Effector memory CD4-positive, alpha-beta T cell (primary cell): Measurements from ENCODE around the gene C16orf92.

Source experiments
- DNase-seq, 3 donors: peaks; one replicate each; pipeline ENCODE4 v3.0.0-alpha.2; 2020
- H3K27ac ChIP-seq: 2 replicates; pipeline ENCODE4 v1.7.0; 2013; ENCODE audit warnings: mild to moderate bottlenecking, low read length, moderate library complexity; ENCODE audit not compliant: insufficient read depth, poor library complexity, severe bottlenecking
- H3K27me3 ChIP-seq: replicated peaks from 2 replicates; pipeline ENCODE4 v1.7.0; 2013; ENCODE audit warnings: mild to moderate bottlenecking, low read length; ENCODE audit not compliant: insufficient read depth, control insufficient read depth, poor library complexity, severe bottlenecking
- H3K36me3 ChIP-seq: 2 replicates; pipeline ENCODE4 v1.7.0; 2013; ENCODE audit warnings: mild to moderate bottlenecking, low read length, moderate library complexity; ENCODE audit not compliant: control insufficient read depth, insufficient read depth
- H3K4me1 ChIP-seq: 2 replicates; pipeline ENCODE4 v1.7.0; 2013; ENCODE audit warnings: low read length, mild to moderate bottlenecking; ENCODE audit not compliant: control insufficient read depth, insufficient read depth, poor library complexity, severe bottlenecking
- H3K4me3 ChIP-seq: 2 replicates; pipeline ENCODE4 v1.7.0; 2013; ENCODE audit warnings: low read length, low read depth, mild to moderate bottlenecking; ENCODE audit not compliant: insufficient read depth, poor library complexity, severe bottlenecking
- H3K9me3 ChIP-seq: 2 replicates; pipeline ENCODE4 v1.7.0; 2013; ENCODE audit warnings: mild to moderate bottlenecking, low read length, moderate library complexity; ENCODE audit not compliant: control insufficient read depth

The C16orf92 gene

DNA sequence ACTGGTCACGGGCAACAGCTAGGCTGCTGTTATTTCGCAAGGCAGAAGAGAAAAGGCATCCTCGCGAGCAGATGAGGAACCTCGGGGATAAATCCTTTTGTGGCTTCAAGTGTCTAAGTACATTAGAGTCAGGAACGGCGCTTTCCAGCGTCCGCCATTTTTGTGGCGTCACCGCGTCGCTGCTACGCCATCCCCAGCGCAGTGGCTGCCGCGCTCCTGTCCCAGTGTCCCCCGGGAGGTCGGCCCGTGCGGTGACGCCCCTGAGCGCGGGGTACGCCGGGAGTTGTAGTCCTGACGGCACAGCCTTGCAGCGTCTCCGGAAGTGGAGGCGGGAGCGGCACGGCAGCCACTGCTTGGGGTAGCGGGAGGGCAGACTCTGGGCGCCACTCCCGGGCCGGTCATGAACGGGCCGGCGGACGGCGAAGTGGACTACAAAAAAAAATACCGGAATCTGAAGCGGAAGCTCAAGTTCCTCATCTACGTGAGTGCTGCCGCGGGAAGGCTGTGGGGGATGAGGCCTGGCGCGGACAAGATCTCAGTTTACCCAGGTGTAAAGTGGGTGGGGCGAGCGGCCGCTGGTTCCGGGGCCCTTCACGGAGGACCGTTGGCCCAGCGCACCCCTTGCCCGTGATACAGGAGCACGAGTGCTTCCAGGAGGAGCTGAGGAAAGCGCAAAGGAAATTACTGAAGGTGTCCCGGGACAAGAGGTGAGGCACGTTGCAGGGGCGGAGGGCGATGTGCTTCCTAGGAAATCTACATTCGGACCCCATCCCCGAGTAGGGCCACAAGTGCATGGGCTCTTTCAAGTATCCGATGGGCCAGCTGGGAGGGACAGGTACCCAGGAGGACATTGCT, 26.9 kb upstream of the C16orf92 start, which contains the start of gene INO80E:
Gene INO80E (plus strand): TSS at position 331 of the 855 bp plus-strand sequence. CDS start 70 bp downstream, at position 401.
- peak; percentile 95 to 99 (median 98) for DNase-seq
- H3K27ac ChIP-seq, result peak within 1 kb of the TSS; percentile 99
- peaks cover 36% of the 10 kb centered on the region for H3K36me3 ChIP-seq
- no peaks in the 10 kb centered on the region for H3K9me3 ChIP-seq
- peak within 1 kb of the TSS; percentile 96 for H3K4me3 ChIP-seq
- peaks cover 17% of the 10 kb centered on the region for H3K4me1 ChIP-seq
- no peaks in the 10 kb centered on the region for H3K27me3 ChIP-seq

DNA sequence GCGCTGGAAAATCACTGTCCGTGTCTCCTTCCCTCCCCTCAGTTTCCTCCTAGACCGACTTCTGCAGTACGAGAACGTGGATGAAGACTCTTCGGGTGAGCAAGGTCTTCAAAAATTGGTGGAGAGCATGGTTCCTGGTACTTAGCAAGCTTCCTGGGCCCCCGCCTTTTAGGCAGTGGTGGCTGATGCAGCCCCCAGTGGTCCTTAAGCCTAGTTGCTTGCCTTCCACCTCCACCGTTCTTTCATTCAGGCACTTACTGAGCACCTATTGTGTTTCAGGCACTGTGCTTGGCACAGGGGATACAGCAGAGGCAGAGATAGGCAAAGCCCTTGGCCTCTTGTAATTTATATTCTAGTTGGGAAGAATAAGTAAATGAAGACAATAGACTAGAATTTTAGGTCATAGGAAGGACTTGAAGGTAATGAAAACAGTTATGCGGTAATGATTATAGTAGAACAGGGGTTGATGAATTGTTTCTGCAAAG, 26.2 kb upstream of the C16orf92 start:
- DNase-seq, result no peak
- Histone ChIP-seq H3K27me3 (no peaks in the 10 kb centered on the region), H3K4me1 (peaks cover 17% of the 10 kb centered on the region), H3K36me3 (peaks cover 32% of the 10 kb centered on the region), H3K27ac (peak overlapping the region; percentile 99), H3K9me3 (no peaks in the 10 kb centered on the region), H3K4me3 (peak overlapping the region; percentile 96)

DNA sequence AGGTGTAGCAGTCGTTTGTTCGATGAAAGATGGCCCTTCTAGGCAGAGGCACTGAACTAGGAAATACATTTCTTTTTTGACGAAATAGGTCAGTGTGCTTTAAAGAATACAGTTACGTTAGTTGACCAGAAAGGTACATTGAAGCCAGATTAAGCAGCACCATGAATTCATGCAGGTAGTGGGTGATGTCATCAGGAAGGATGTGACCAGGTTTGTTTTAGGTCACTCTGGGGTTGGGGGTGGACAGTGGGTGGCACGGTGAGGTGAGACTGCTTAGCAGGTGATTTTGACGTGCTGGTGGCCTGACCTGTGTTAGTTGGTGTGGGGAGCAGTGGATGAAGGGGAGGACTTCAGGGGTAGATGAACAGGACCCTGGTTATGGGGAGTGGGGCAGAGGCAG, 23.4 kb upstream of the C16orf92 start:
- no peak for DNase-seq
- peaks cover 14% of the 10 kb centered on the region for H3K4me1 ChIP-seq
- no peaks in the 10 kb centered on the region for H3K27me3 ChIP-seq
- H3K4me3 ChIP-seq, result no peak overlapping the region
- no peaks in the 10 kb centered on the region for H3K9me3 ChIP-seq
- no peak overlapping the region for H3K27ac ChIP-seq
- peaks cover 16% of the 10 kb centered on the region for H3K36me3 ChIP-seq

DNA sequence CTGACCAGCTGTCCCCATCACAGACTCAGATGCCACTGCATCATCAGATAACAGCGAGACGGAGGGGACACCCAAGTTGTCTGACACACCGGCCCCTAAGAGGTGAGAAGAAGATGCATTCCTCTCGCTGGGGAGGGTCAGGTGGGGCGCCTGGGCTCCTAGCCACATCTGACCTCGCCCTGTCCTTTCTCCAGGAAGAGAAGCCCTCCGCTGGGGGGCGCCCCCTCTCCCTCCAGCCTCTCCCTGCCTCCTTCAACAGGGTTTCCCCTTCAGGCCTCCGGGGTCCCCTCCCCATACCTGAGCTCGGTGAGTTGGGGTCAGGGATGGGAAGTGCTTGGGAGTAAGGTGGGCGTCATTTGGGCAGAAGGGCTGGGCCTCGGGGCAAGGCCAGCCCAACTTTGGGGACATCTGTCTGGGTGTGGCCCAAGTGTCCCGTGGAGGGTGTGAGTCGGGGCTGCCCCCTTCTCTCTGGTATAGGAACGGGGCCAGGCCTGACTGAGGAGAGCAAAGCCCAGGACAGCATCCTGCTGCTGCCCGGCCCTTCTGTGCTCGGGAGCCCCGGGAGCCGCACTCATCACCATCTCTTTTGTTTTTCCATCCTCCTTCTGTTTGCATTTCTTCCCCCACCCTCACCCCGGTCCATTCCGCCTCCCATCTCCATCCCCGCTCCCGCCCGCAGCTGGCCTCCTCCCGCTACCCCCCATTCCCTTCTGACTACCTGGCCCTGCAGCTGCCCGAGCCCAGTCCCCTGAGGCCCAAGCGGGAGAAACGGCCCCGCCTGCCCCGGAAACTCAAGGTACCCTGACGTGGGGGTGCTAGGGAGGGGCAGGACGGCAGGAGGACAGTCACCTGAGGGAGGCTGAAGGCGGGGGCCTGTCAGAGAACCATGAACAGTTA, 22.0 kb upstream of the C16orf92 start:
- H3K36me3 ChIP-seq, result peaks cover 12% of the 10 kb centered on the region
- DNase-seq, result no peak
- H3K4me1 ChIP-seq, result peaks cover 8% of the 10 kb centered on the region
- H3K27me3 ChIP-seq, result no peaks in the 10 kb centered on the region
- H3K4me3 ChIP-seq, result no peak overlapping the region
- no peaks in the 10 kb centered on the region for H3K9me3 ChIP-seq
- no peak overlapping the region for H3K27ac ChIP-seq

DNA sequence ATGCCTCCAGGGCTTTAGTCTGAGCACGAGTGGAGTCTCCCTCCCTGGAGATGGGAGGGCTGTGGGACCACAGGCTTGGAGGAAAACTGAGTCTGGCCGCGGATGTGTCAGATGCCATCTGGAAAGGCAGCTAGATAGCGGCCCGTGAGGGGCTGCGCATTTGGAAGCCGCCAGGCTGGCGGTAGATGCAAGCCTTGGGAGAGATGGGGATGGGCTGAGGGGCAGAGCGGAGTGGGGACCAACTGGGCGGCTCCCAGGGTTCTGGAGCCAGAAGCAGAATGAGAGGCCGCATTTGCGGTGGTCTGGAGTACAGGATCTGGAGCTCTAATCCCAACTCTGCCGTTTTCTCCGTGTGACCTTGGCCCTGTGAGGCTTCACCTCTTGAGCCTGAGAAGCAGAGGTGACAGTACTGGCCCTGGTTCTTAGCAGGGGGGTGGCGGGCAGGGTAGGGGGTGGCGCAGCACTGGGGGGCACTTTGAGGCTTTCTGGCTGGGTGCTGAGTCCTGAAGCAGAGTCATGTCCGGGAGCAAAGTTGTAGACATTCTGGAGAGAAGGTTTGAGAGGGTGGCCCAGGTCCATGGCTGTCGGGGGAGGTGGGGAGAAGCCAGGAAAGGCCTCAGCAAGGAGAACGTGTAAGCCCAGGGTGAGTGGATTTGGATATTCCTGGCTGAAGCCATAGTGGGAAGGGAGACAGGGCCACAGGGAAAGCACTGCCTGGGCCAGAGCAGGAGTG, 20.2 kb upstream of the C16orf92 start:
- Histone ChIP-seq H3K4me1 (no peaks in the 10 kb centered on the region), H3K27ac (no peak overlapping the region), H3K9me3 (no peaks in the 10 kb centered on the region), H3K27me3 (no peaks in the 10 kb centered on the region), H3K4me3 (no peak overlapping the region), H3K36me3 (peaks cover 12% of the 10 kb centered on the region)
- DNase-seq, result no peak

DNA sequence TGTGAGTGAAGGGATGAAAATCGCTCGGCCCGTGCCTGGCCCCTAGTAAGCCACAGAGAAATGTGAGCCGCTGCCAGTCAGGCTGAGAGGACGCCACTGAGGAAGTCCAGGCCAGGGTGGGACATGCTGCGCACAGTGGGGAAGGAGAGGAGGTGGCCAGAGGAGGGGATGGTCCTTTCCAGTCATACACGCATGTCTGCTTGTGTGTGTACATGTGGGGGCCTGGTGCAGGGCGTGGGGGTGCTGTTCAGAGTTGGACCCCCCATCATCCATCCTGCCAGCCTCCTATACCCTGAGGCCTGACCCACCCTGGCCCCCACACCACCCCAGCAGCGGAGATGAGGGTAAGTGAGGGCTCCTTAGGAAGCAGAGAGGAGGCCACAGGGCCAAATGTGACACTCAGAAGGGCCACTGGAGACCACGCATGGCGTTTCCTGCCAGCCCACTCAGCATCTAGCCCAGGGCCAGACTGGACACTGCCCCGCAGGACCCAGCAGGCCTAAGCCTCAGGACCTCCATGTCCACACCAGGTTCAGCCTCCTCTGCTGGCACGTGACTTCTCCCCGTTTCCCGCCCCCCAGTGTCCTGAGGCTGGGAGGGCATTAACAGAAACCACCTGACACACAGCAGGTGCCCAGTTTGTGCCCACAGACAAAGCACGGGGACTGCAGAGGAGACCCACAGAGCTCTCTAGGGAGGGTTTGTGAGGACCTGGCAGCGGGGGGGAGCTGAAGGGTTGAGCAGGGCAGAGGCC, 19.2 kb upstream of the C16orf92 start:
- peaks cover 12% of the 10 kb centered on the region for H3K36me3 ChIP-seq
- no peaks in the 10 kb centered on the region for H3K9me3 ChIP-seq
- no peaks in the 10 kb centered on the region for H3K4me1 ChIP-seq
- H3K4me3 ChIP-seq, result no peak overlapping the region
- H3K27me3 ChIP-seq, result no peaks in the 10 kb centered on the region
- no peak overlapping the region for H3K27ac ChIP-seq
- DNase-seq, result no peak

DNA sequence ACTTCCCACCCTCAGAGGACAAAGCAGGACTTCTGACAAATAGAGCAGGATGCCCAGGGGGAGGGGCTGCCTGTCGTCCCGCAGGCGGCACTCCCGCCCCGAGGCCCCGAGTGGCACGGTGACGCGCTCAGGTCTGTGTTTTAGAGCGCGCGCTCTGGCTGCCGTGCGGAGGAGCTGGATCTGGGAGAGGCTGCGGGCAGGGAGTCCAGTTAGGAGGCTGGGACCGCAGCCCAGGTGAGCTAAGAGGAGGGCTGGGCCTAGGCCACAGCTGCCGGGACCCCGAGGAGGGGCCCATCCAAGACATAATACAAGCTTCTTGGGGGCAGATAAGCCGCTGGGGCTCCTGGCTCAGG, 18.6 kb upstream of the C16orf92 start:
- Histone ChIP-seq H3K27me3 (no peaks in the 10 kb centered on the region), H3K9me3 (no peaks in the 10 kb centered on the region), H3K27ac (no peak overlapping the region), H3K36me3 (peaks cover 10% of the 10 kb centered on the region), H3K4me3 (no peak overlapping the region), H3K4me1 (no peaks in the 10 kb centered on the region)
- DNase-seq, result no peak

DNA sequence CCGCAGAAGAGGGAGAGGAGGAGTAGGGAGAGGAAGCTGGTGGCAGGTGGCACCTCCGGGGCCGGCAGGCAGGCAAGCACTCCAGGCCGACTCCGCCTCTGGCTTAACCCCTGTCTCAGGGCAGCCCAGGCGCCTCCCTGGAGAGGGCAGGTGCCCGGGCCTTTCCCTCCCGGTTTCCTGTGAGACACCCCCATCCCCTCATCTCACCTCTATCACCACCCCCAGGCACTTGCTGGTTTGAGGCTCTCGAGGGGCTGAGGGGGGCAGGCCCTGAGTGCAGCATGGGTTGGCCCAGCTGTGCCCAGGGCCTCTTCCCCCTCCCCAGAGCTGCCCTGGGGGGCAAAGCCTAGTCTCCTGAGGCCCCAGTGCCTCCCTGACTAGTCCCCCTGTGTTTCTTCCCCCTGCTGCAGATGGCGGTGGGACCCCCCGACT, 18.2 kb upstream of the C16orf92 start:
- Histone ChIP-seq H3K4me1 (no peaks in the 10 kb centered on the region), H3K27ac (no peak overlapping the region), H3K9me3 (no peaks in the 10 kb centered on the region), H3K27me3 (peaks cover 3% of the 10 kb centered on the region), H3K4me3 (no peak overlapping the region), H3K36me3 (peaks cover 9% of the 10 kb centered on the region)
- DNase-seq, result no peak
